ENCODE data around the gene TUBB8B.
"Not testable (repeated sequence)": the region's sequence is repeated elsewhere in the genome, so short reads cannot be mapped to it uniquely, and the experiment has no call there.

The TUBB8B gene

GRCh38 chr18:11383-12274, 37.8 kb downstream of the TUBB8B start:
- not testable (repeated sequence) for DNase-seq

- DNase-seq: not testable (repeated sequence)
Measured at GRCh38 chr18:10624-11184, 38.7 kb downstream of the TUBB8B start.

- DNase-seq: not testable (repeated sequence)
Measured at GRCh38 chr18:9937-10336, 39.5 kb downstream of the TUBB8B start.

All from HCEC 1CT (cell line).